Measurements from ENCODE around the gene ZBTB7C.

The ZBTB7C gene

GRCh38 chr18:48230467-48231113 is 178.6 kb downstream of the ZBTB7C start:
- Histone ChIP-seq H3K36me3 (no peaks in the 10 kb centered on the region), H3K27me3 (no peaks in the 10 kb centered on the region), H3K9me3 (no peaks in the 10 kb centered on the region), H3K4me1 (peaks cover 18% of the 10 kb centered on the region), H3K4me3 (ENCODE audit: low read depth, low read length) (no peak overlapping the region)
- peak; percentile 78 for DNase-seq
- TF ChIP-seq, protein P1, sequence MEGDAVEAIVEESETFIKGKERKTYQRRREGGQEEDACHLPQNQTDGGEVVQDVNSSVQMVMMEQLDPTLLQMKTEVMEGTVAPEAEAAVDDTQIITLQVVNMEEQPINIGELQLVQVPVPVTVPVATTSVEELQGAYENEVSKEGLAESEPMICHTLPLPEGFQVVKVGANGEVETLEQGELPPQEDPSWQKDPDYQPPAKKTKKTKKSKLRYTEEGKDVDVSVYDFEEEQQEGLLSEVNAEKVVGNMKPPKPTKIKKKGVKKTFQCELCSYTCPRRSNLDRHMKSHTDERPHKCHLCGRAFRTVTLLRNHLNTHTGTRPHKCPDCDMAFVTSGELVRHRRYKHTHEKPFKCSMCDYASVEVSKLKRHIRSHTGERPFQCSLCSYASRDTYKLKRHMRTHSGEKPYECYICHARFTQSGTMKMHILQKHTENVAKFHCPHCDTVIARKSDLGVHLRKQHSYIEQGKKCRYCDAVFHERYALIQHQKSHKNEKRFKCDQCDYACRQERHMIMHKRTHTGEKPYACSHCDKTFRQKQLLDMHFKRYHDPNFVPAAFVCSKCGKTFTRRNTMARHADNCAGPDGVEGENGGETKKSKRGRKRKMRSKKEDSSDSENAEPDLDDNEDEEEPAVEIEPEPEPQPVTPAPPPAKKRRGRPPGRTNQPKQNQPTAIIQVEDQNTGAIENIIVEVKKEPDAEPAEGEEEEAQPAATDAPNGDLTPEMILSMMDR (IDR thresholded peaks at IDR 0.05; ENCODE audit: low read depth, low read length), result peak; percentile 76

DNA sequence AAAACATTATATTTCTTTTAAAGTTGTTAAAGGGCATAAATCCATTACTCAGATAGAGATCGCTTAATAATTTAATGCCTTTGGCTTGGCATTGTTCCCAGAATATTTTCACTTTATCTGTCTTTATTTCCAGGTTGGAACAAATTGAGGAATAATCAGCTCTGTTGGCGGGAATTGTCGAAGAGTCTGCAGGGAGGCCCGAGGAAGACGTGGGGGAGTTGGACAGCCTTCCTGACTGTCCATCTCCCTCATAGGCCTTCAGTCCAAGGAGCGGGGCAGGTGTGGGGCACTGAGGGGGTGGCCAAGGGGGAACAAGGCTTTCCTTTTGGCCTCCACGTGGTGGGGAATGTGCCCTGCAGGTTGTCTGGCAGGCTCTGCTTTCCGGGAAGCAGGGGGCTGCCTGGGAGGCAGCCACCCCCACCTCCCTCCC is 179.6 kb downstream of the ZBTB7C start:
- peaks cover 18% of the 10 kb centered on the region for H3K4me1 ChIP-seq
- H3K27me3 ChIP-seq, result no peaks in the 10 kb centered on the region
- no peak overlapping the region for H3K4me3 ChIP-seq (ENCODE audit: low read depth, low read length)
- no peaks in the 10 kb centered on the region for H3K9me3 ChIP-seq
- peak; percentile 53 for DNase-seq
- no peaks in the 10 kb centered on the region for H3K36me3 ChIP-seq
- TF ChIP-seq, protein P1 (IDR thresholded peaks at IDR 0.05; ENCODE audit: low read depth, low read length), result peak; percentile 25; the same call in 1 of the 2 replicates

DNA sequence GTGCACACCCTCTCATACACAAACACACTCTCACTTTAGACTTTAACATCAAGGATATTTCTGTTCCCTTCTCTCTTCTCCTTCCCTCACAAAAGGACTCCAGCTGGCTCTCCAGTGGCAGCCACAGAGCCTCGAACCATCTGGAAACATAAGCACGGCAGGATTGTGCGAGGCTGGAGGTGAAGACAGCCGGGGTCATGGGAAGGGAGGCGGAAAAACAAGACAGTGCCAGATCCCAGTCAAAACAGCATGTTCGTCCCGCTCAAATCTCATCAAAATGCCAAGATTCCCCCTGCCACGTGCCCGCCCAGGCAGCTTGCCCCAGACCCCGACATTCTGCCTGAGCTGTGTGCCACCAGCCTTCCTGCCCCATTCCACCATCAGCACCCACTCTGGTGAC is 180.3 kb downstream of the ZBTB7C start:
- TF ChIP-seq, protein P1 (IDR thresholded peaks at IDR 0.05; ENCODE audit: low read depth, low read length), result no peak
- peak; percentile 29 for DNase-seq
- H3K4me3 ChIP-seq (ENCODE audit: low read depth, low read length), result no peak overlapping the region
- H3K27me3 ChIP-seq, result no peaks in the 10 kb centered on the region
- H3K36me3 ChIP-seq, result no peaks in the 10 kb centered on the region
- H3K4me1 ChIP-seq, result peaks cover 18% of the 10 kb centered on the region
- no peaks in the 10 kb centered on the region for H3K9me3 ChIP-seq

DNA sequence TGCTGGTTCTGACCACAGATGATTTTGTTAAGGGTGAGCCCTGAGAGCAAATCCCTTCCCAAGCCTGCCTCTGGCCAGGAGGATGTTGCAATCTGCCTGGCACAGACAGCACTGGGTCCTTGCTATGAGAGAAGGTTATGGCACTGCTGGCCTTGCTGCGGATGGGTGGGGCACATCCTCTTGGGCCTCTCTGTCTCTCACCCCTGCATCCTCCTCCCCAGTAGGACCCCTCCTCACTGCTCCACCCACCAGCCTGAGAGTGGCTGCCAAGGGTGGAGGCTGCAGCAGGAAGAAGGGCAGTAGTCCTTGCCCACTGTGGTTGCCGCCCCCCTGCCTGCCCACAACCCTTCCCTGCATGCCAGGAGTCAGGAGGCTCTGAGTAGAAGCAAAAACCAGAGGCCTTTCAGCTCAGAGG is 180.9 kb downstream of the ZBTB7C start:
- Histone ChIP-seq H3K36me3 (no peaks in the 10 kb centered on the region), H3K27me3 (no peaks in the 10 kb centered on the region), H3K4me3 (ENCODE audit: low read depth, low read length) (no peak overlapping the region), H3K9me3 (no peaks in the 10 kb centered on the region), H3K4me1 (peaks cover 18% of the 10 kb centered on the region)
- DNase-seq, result no peak
- TF ChIP-seq, protein P1 (IDR thresholded peaks at IDR 0.05; ENCODE audit: low read depth, low read length), result no peak

GRCh38 chr18:48227206-48227605 is 182.0 kb downstream of the ZBTB7C start:
- no peak overlapping the region for H3K4me3 ChIP-seq (ENCODE audit: low read depth, low read length)
- peaks cover 21% of the 10 kb centered on the region for H3K4me1 ChIP-seq
- H3K27me3 ChIP-seq, result no peaks in the 10 kb centered on the region
- H3K36me3 ChIP-seq, result no peaks in the 10 kb centered on the region
- H3K9me3 ChIP-seq, result no peaks in the 10 kb centered on the region
- no peak for DNase-seq
- TF ChIP-seq, protein P1 (IDR thresholded peaks at IDR 0.05; ENCODE audit: low read depth, low read length), result no peak

DNA sequence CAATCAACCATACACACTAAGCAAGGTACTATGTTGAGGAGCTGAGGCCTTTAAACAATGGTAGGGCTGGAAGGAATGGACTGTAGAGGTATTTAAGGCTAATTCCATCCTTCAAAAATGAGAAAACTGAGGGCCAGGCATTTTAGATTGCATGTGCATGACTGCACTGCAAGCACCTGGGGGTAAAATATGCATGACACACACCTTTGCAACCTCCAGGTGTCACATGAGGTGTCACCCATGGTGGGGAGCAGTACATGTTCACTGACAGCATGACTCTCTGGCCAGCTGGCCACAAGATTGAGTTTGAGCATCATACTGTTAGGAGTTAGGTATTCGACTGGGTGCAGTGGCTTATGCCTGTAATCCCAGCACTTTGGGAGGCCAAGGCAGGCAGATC is 182.8 kb downstream of the ZBTB7C start:
- Histone ChIP-seq H3K4me1 (peaks cover 24% of the 10 kb centered on the region), H3K36me3 (no peaks in the 10 kb centered on the region), H3K27me3 (no peaks in the 10 kb centered on the region), H3K9me3 (no peaks in the 10 kb centered on the region), H3K4me3 (ENCODE audit: low read depth, low read length) (no peak overlapping the region)
- TF ChIP-seq, protein P1 (IDR thresholded peaks at IDR 0.05; ENCODE audit: low read depth, low read length), result no peak
- no peak for DNase-seq
